ENCODE data around the gene SP140.

The SP140 gene

DNA sequence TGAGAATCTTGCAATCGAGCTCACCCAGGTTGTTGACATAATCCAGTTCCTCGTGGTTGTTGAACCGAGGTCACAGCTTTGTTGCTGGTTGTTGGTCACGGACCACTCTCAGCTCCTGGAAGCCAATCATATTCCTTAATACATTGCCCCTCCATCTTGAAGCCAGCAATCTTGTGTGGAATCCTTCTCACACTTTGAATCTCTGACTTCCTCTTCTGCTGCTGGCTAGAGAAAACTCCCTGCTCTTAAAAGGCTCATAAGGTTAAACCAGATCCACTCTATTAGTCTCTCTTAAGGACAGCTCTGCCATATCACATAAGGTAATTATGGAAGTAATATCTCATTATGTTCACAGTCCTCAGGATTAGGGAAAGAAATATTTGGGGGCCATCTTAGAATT lies 41.1 kb downstream of the SP140 start:
- TF ChIP-seq HDGF (IDR thresholded peaks at IDR 0.05; ENCODE audit: borderline replicate concordance) = no peak
- no peak for TF ChIP-seq FOXA1 (IDR thresholded peaks at IDR 0.05)
- no peak for TF ChIP-seq TARDBP (IDR thresholded peaks at IDR 0.05)
- TF ChIP-seq FOXK2 (IDR thresholded peaks at IDR 0.05) = no peak
- no peak for TF ChIP-seq BHLHE40 (IDR thresholded peaks at IDR 0.05; ENCODE audit: borderline replicate concordance)
- TF ChIP-seq LEF1 (IDR thresholded peaks at IDR 0.05; ENCODE audit: borderline replicate concordance) = no peak
- no peak for TF ChIP-seq PKNOX1 (IDR thresholded peaks at IDR 0.05)
- TF ChIP-seq L3MBTL2 (conservative IDR thresholded peaks at IDR 0.05) = no peak
- TF ChIP-seq CTBP1 (IDR thresholded peaks at IDR 0.05; ENCODE audit: borderline replicate concordance) = no peak
- TF ChIP-seq ZNF384 (IDR thresholded peaks at IDR 0.05) = no peak
- no peak for TF ChIP-seq ELF4 (IDR thresholded peaks at IDR 0.05)
- no peak for TF ChIP-seq ARNT (IDR thresholded peaks at IDR 0.05)
- no peak for TF ChIP-seq SUZ12 (IDR thresholded peaks at IDR 0.05)
- TF ChIP-seq NFRKB (IDR thresholded peaks at IDR 0.05) = no peak
- CTCF ChIA-PET = no interaction called here
- no peak for DNase-seq (ENCODE audit: extremely low spot score)
- POLR2A ChIA-PET = no interaction called here

DNA sequence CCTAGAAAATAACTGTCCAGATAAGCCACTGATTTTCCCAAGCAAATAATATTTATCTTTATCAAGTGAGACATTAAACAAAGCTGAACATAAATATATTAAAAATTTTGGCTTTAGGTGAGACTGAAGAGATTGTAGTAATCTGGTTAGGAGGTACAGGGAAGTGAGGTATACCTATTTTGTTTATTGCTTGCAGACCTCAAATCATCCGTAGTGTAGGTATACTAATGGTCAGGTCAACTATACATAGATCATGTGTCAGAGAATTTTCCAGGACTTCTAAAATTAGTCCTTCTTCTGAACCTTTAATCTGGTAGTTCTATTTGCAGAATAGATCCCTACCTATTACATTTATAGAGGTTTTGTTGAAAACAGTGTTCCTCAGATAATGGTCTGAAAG lies 41.5 kb downstream of the SP140 start:
- POLR2A ChIA-PET = no interaction called here
- CTCF ChIA-PET = no interaction called here
- TF ChIP-seq FOXA1 (IDR thresholded peaks at IDR 0.05) (no peak), SUZ12 (IDR thresholded peaks at IDR 0.05) (no peak), SP1 (IDR thresholded peaks at IDR 0.05) (no peak), TARDBP (IDR thresholded peaks at IDR 0.05) (no peak), FOXM1 (IDR thresholded peaks at IDR 0.05; ENCODE audit: borderline replicate concordance) (no peak), ELF4 (IDR thresholded peaks at IDR 0.05) (no peak), PKNOX1 (IDR thresholded peaks at IDR 0.05) (no peak), FOXK2 (IDR thresholded peaks at IDR 0.05) (no peak)
- DNase-seq (ENCODE audit: extremely low spot score) = no peak

DNA sequence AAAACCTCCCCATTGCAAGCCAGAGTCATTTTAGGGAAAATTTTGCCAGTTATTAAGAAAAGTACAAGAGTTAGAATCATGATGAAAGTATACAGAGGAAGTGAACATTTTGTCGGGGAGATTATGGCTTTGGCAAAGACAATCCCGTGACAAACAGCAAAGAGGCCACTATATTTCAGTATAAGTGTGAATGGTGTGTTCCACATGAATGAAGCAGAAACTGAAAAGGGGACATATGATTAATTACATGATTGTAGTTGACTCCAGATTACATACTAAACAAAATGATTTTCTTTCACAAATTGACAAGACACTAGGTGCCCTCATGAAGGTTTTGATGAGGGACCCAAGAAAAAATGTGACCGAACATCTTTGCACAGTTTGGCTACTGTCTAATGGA lies 42.0 kb downstream of the SP140 start:
- CTCF ChIA-PET = no interaction called here
- TF ChIP-seq LEF1 (IDR thresholded peaks at IDR 0.05; ENCODE audit: borderline replicate concordance) (no peak), PKNOX1 (IDR thresholded peaks at IDR 0.05) (no peak), ARNT (IDR thresholded peaks at IDR 0.05) (no peak), FOXA1 (IDR thresholded peaks at IDR 0.05) (no peak), SUZ12 (IDR thresholded peaks at IDR 0.05) (no peak), FOXK2 (IDR thresholded peaks at IDR 0.05) (no peak), HDGF (IDR thresholded peaks at IDR 0.05; ENCODE audit: borderline replicate concordance) (no peak), TARDBP (IDR thresholded peaks at IDR 0.05) (no peak), FOXM1 (IDR thresholded peaks at IDR 0.05; ENCODE audit: borderline replicate concordance) (no peak), NFRKB (IDR thresholded peaks at IDR 0.05) (no peak), L3MBTL2 (conservative IDR thresholded peaks at IDR 0.05) (no peak), SP1 (IDR thresholded peaks at IDR 0.05) (no peak), BHLHE40 (IDR thresholded peaks at IDR 0.05; ENCODE audit: borderline replicate concordance) (no peak), ELF4 (IDR thresholded peaks at IDR 0.05) (no peak)
- POLR2A ChIA-PET = no interaction called here
- no peak for DNase-seq (ENCODE audit: extremely low spot score)

GRCh38 chr2:230268606-230269243 lies 43.2 kb downstream of the SP140 start:
- DNase-seq (ENCODE audit: extremely low spot score) = no peak
- POLR2A ChIA-PET = no interaction called here
- TF ChIP-seq HDGF (IDR thresholded peaks at IDR 0.05; ENCODE audit: borderline replicate concordance) (no peak), FOXM1 (IDR thresholded peaks at IDR 0.05; ENCODE audit: borderline replicate concordance) (no peak), ARNT (IDR thresholded peaks at IDR 0.05) (no peak), ELF4 (IDR thresholded peaks at IDR 0.05) (no peak), LEF1 (IDR thresholded peaks at IDR 0.05; ENCODE audit: borderline replicate concordance) (no peak), SP1 (IDR thresholded peaks at IDR 0.05) (no peak), TARDBP (IDR thresholded peaks at IDR 0.05) (no peak), NFRKB (IDR thresholded peaks at IDR 0.05) (no peak), PKNOX1 (IDR thresholded peaks at IDR 0.05) (no peak), FOXA1 (IDR thresholded peaks at IDR 0.05) (no peak)
- CTCF ChIA-PET = interaction anchor here (0.9 kb wide), 1 partner anchor 15 kb away, joined by 3 read pairs; no protein-coding TSS in a partner anchor

- CTCF ChIA-PET = interaction anchor here (0.9 kb wide), 1 partner anchor 16 kb away, joined by 3 read pairs; no protein-coding TSS in a partner anchor
- TF ChIP-seq SUZ12 (IDR thresholded peaks at IDR 0.05) = no peak
- no peak for TF ChIP-seq LEF1 (IDR thresholded peaks at IDR 0.05; ENCODE audit: borderline replicate concordance)
- TF ChIP-seq CTBP1 (IDR thresholded peaks at IDR 0.05; ENCODE audit: borderline replicate concordance) = no peak
- TF ChIP-seq PKNOX1 (IDR thresholded peaks at IDR 0.05) = no peak
- no peak for TF ChIP-seq ARNT (IDR thresholded peaks at IDR 0.05)
- TF ChIP-seq ELF4 (IDR thresholded peaks at IDR 0.05) = no peak
- no peak for TF ChIP-seq ZNF384 (IDR thresholded peaks at IDR 0.05)
- no peak for TF ChIP-seq TARDBP (IDR thresholded peaks at IDR 0.05)
- TF ChIP-seq BHLHE40 (IDR thresholded peaks at IDR 0.05; ENCODE audit: borderline replicate concordance) = no peak
- no peak for TF ChIP-seq FOXM1 (IDR thresholded peaks at IDR 0.05; ENCODE audit: borderline replicate concordance)
- no peak for TF ChIP-seq NFRKB (IDR thresholded peaks at IDR 0.05)
- no peak for TF ChIP-seq FOXK2 (IDR thresholded peaks at IDR 0.05)
- no peak for TF ChIP-seq HDGF (IDR thresholded peaks at IDR 0.05; ENCODE audit: borderline replicate concordance)
- POLR2A ChIA-PET = no interaction called here
- DNase-seq (ENCODE audit: extremely low spot score) = no peak
Observed at GRCh38 chr2:230269715-230270114, 44.2 kb downstream of the SP140 start.
